MM.1S (cell line): ENCODE data around the gene RBBP8.

ENCODE experiments used
- DNase-seq: peaks from one replicate; pipeline ENCODE4 v3.0.0-alpha.2; 2015
- H2AFZ ChIP-seq: fragments of 300-600 bp; sonication (generic); 2 replicates; pipeline ENCODE4 v1.6.0; 2016; ENCODE audit warnings: antibody characterized with exemption, low read length
- H3F3A ChIP-seq: fragments of 300-600 bp; sonication (generic); 2 replicates; pipeline ENCODE4 v1.6.1; 2016; ENCODE audit warnings: mild to moderate bottlenecking, antibody characterized with exemption, low read length, moderate library complexity, mixed read lengths; ENCODE audit not compliant: insufficient read depth
- H3K27ac ChIP-seq: fragments of 300-600 bp; sonication (generic); 2 replicates; pipeline ENCODE4 v1.5.1; 2016; ENCODE audit warnings: mild to moderate bottlenecking, low read length
- H3K27me3 ChIP-seq: fragments of 300-600 bp; sonication (generic); replicated peaks from 2 replicates; pipeline ENCODE4 v1.6.0; 2016; ENCODE audit warnings: low read length; ENCODE audit not compliant: insufficient read depth
- H3K36me3 ChIP-seq: fragments of 300-600 bp; sonication (generic); replicated peaks from 2 replicates; pipeline ENCODE4 v1.6.1; 2016; ENCODE audit warnings: mild to moderate bottlenecking, low read length, mixed read lengths; ENCODE audit not compliant: insufficient read depth
- H3K4me1 ChIP-seq: fragments of 300-600 bp; sonication (generic); 2 replicates; pipeline ENCODE4 v1.6.1; 2016; ENCODE audit warnings: low read length, mixed read lengths
- H3K4me2 ChIP-seq: fragments of 300-600 bp; sonication (generic); 2 replicates; pipeline ENCODE4 v1.6.0; 2016; ENCODE audit warnings: low read depth, low read length
- H3K4me3 ChIP-seq: fragments of 300-600 bp; sonication (generic); 2 replicates; pipeline ENCODE4 v1.5.1; 2016; ENCODE audit warnings: low read length, mixed read lengths
- H3K79me2 ChIP-seq: fragments of 300-600 bp; sonication (generic); 2 replicates; pipeline ENCODE4 v1.6.1; 2016; ENCODE audit warnings: mixed run types, low read length, mixed read lengths
- H3K9ac ChIP-seq: fragments of 300-600 bp; sonication (generic); 2 replicates; pipeline ENCODE4 v1.6.1; 2016; ENCODE audit warnings: low read length, mixed read lengths
- H3K9me2 ChIP-seq: fragments of 300-600 bp; sonication (generic); replicated peaks from 2 replicates; pipeline ENCODE4 v1.6.1; 2016; ENCODE audit warnings: mild to moderate bottlenecking, low read length, mixed read lengths; ENCODE audit not compliant: insufficient read depth
- H3K9me3 ChIP-seq: fragments of 300-600 bp; sonication (generic); replicated peaks from 2 replicates; pipeline ENCODE4 v1.6.1; 2016; ENCODE audit warnings: mild to moderate bottlenecking, low read length, mixed read lengths; ENCODE audit not compliant: insufficient read depth
- H4K20me1 ChIP-seq: fragments of 300-600 bp; sonication (generic); 2 replicates; pipeline ENCODE4 v1.6.1; 2016; ENCODE audit warnings: mild to moderate bottlenecking, low read length, moderate library complexity, mixed read lengths; ENCODE audit not compliant: insufficient read depth
- CTCF ChIP-seq: fragments of 300-600 bp; sonication (generic); IDR thresholded peaks from 2 replicates; pipeline ENCODE4 v1.5.1; 2016; ENCODE audit warnings: antibody characterized with exemption, low read length, mixed read lengths
- EZH2 ChIP-seq: fragments of 300-600 bp; sonication (generic); optimal IDR thresholded peaks from 2 replicates; pipeline ENCODE3; 2017; ENCODE audit warnings: low read depth, mild to moderate bottlenecking, antibody characterized with exemption, low read length, mixed read lengths
- EZH2phosphoT487 ChIP-seq: fragments of 300-600 bp; sonication (generic); IDR thresholded peaks from 2 replicates; pipeline ENCODE4 v1.6.1; 2018; ENCODE audit warnings: antibody characterized with exemption, low read length

The RBBP8 gene

GRCh38 chr18:22975508-22975907, 42.4 kb downstream of the RBBP8 start:
- Histone ChIP-seq H3K9me2 (no peaks in the 10 kb centered on the region), H3F3A (no peaks in the 10 kb centered on the region), H4K20me1 (no peaks in the 10 kb centered on the region), H3K9me3 (no peaks in the 10 kb centered on the region), H3K4me2 (no peak overlapping the region), H2AFZ (no peak overlapping the region), H3K4me1 (no peaks in the 10 kb centered on the region), H3K27me3 (no peaks in the 10 kb centered on the region), H3K9ac (no peak overlapping the region), H3K4me3 (no peak overlapping the region), H3K79me2 (0 out of 2 replicates have a peak, but pooled peaks cover 9% of the 10 kb centered on the region), H3K36me3 (peaks cover 3% of the 10 kb centered on the region; the same call in 1 of the 2 replicates), H3K27ac (no peak overlapping the region)
- no peak for DNase-seq
- TF ChIP-seq EZH2: no peak
- TF ChIP-seq CTCF: no peak
- no peak for TF ChIP-seq EZH2phosphoT487

GRCh38 chr18:22977847-22978701, 44.9 kb downstream of the RBBP8 start:
- Histone ChIP-seq H3K79me2 (0 out of 2 replicates have a peak, but pooled peaks cover 4% of the 10 kb centered on the region), H3K27me3 (no peaks in the 10 kb centered on the region), H3K9me2 (no peaks in the 10 kb centered on the region), H3K9me3 (no peaks in the 10 kb centered on the region), H3K27ac (no peak overlapping the region), H2AFZ (no peak overlapping the region), H3K4me1 (no peaks in the 10 kb centered on the region), H3K4me2 (no peak overlapping the region), H4K20me1 (no peaks in the 10 kb centered on the region), H3K9ac (no peak overlapping the region), H3K4me3 (no peak overlapping the region), H3F3A (no peaks in the 10 kb centered on the region), H3K36me3 (peaks cover 3% of the 10 kb centered on the region; the same call in 1 of the 2 replicates)
- TF ChIP-seq EZH2phosphoT487 (no peak), EZH2 (no peak), CTCF (no peak)
- DNase-seq: no peak

- no peak overlapping the region for H3K9ac ChIP-seq
- no peaks in the 10 kb centered on the region for H4K20me1 ChIP-seq
- H3K9me2 ChIP-seq: no peaks in the 10 kb centered on the region
- no peak overlapping the region for H3K4me3 ChIP-seq
- no peaks in the 10 kb centered on the region for H3K27me3 ChIP-seq
- DNase-seq: no peak
- peaks cover 3% of the 10 kb centered on the region; the same call in 1 of the 2 replicates for H3K4me1 ChIP-seq
- H3K79me2 ChIP-seq: no peaks in the 10 kb centered on the region
- no peaks in the 10 kb centered on the region for H3F3A ChIP-seq
- no peak overlapping the region for H3K4me2 ChIP-seq
- no peak overlapping the region for H2AFZ ChIP-seq
- H3K27ac ChIP-seq: no peak overlapping the region
- H3K9me3 ChIP-seq: no peaks in the 10 kb centered on the region
- H3K36me3 ChIP-seq: peaks cover 3% of the 10 kb centered on the region; the same call in 1 of the 2 replicates
- no peak for TF ChIP-seq CTCF
- no peak for TF ChIP-seq EZH2phosphoT487
- no peak for TF ChIP-seq EZH2
These were observed 47.3 kb downstream of the RBBP8 start for GRCh38 chr18:22980394-22980793.
